Body of pancreas (tissue), 4 donors: ENCODE data around the gene ITGB6. TPM values are rescaled to one million over a fixed set of nuclear protein-coding genes. Genes with fewer than 3 reads are reported as not detected.

Source experiments
- ATAC-seq: fragments of 150-250 bp; one replicate; pipeline ENCODE4 v1.9.1; 2016
- DNase-seq, 4 donors: peaks; one replicate each; pipeline ENCODE4 v3.0.0-alpha.2; 2019
- H3K27ac ChIP-seq, 4 donors: fragments of 200-600 bp; sonication (generic); 1 replicate in 3 of 4; 2 replicates in 1 of 4; pipeline versions ENCODE4 v1.5.1 to v1.6.1; 2016 to 2019; ENCODE audit warnings: mild to moderate bottlenecking in 1 of 4, mixed read lengths in 1 of 4, moderate library complexity in 1 of 4
- H3K27me3 ChIP-seq, 2 donors: fragments of 200-600 bp; sonication (generic); one replicate each; pipeline ENCODE4 v1.6.0; 2016; ENCODE audit warnings: mild to moderate bottlenecking in 1 of 2
- H3K36me3 ChIP-seq, 2 donors: fragments of 200-600 bp; sonication (generic); replicated peaks in 1 of 2; 2 replicates each; pipeline ENCODE4 v1.5.1; 2016; ENCODE audit warnings: low read depth in 2 of 2; ENCODE audit not compliant: insufficient read depth in 1 of 2
- H3K4me1 ChIP-seq: fragments of 200-600 bp; sonication (generic); one replicate; pipeline ENCODE4 v1.6.0; 2016
- H3K4me3 ChIP-seq, 2 donors: fragments of 200-600 bp; sonication (generic); 1 replicate in 1 of 2; 2 replicates in 1 of 2; pipeline ENCODE4 v1.5.1; 2016 to 2019
- H3K9me3 ChIP-seq, 3 donors: fragments of 200-600 bp; sonication (generic); 1 replicate in 2 of 3; 2 replicates in 1 of 3; pipeline ENCODE4 v1.5.1; 2016
- POLR2A ChIP-seq, 3 donors: fragments of 450-650 bp; IDR thresholded peaks; one replicate each; pipeline ENCODE4 v1.6.1; 2016; ENCODE audit warnings: antibody characterized with exemption in 3 of 3, mild to moderate bottlenecking in 2 of 3
- WGBS, 2 donors: methylation state at CpG; one replicate each; pipeline ENCODE4 v1.1.5; 2017; 5-methylcytosine and 5-hydroxymethylcytosine counted together
- intact Hi-C: fragments of 100-400 bp; cut with DNase I; formaldehyde crosslinking; loops from one replicate; pipeline ENCODE4 v1.15.1; 2023
- total RNA-seq, 2 donors: library from RNA; depleted of rRNA; stranded (reverse); fragments of >200 nt; gene quantifications; one replicate each; pipeline ENCODE4 v1.1.0, GENCODE V29; 2016
- TF ChIP-seq, protein P1 (sequence below), 7 experiments: fragments of 450-650 bp in 4 of 7; fragments of 200-600 bp in 3 of 7; sonication (generic) in 3 of 7; IDR thresholded peaks; one replicate each; pipeline ENCODE4 v1.5.1; 2016 to 2019; ENCODE audit warnings: antibody characterized with exemption in 7 of 7

Gene ITGB6
- total RNA-seq, 2 donors from 2014 or later = 5.3 to 9.9 TPM

DNA sequence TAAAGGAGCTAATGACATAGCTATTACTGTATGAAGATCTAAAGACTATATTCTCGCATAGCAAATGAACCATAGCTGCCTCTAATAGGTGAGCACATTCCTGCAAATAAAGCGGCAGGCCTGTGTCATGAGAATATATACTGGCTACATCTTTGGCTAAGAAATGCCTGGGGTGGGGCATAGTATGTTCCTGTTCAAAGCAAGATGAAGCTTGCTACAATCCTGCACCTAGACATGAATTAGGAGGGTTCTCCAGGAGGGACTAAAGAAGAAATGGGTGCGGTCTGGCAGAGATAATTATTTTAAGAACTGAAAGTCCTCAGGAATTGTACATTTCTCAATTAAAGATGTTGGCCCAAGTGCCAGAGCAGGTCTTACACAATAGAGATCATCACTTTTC is 90.8 kb downstream of the ITGB6 start:
- DNase-seq (no peak), ATAC-seq (no peak)
- Histone ChIP-seq H3K36me3 (no peaks in the 10 kb centered on the region), H3K4me3 (no peak overlapping the region), H3K9me3 (no peaks in the 10 kb centered on the region), H3K27me3 (no peaks in the 10 kb centered on the region), H3K27ac (no peak overlapping the region), H3K4me1 (no peaks in the 10 kb centered on the region)
- intact Hi-C loops = no loop called here
- WGBS, 2 donors = 69 to 76% methylated on average over 3 of the region's 3 CpGs
- TF ChIP-seq POLR2A (IDR thresholded peaks at IDR 0.05) = no peak
- TF ChIP-seq, protein P1, sequence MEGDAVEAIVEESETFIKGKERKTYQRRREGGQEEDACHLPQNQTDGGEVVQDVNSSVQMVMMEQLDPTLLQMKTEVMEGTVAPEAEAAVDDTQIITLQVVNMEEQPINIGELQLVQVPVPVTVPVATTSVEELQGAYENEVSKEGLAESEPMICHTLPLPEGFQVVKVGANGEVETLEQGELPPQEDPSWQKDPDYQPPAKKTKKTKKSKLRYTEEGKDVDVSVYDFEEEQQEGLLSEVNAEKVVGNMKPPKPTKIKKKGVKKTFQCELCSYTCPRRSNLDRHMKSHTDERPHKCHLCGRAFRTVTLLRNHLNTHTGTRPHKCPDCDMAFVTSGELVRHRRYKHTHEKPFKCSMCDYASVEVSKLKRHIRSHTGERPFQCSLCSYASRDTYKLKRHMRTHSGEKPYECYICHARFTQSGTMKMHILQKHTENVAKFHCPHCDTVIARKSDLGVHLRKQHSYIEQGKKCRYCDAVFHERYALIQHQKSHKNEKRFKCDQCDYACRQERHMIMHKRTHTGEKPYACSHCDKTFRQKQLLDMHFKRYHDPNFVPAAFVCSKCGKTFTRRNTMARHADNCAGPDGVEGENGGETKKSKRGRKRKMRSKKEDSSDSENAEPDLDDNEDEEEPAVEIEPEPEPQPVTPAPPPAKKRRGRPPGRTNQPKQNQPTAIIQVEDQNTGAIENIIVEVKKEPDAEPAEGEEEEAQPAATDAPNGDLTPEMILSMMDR (IDR thresholded peaks at IDR 0.05) = no peak

DNA sequence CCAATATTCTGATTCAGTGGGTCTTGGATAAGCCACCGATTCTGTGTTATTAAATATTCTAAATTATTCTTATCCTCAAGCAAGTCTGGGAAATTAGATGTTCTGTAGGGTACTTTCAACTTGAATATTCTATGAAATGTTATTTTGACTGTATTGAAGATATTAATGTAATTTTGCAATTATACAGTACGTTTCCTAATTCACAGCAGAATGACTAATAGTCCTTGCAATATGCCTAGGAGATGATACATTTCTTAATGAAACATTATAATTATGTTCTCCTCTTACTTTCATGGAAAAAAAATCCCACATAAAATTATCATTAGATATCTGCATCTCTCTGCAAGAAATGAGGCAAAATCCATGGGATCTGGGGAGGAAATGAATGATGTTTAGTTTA is 91.4 kb downstream of the ITGB6 start:
- DNase-seq = no peak
- Histone ChIP-seq H3K27ac (no peak overlapping the region), H3K27me3 (no peaks in the 10 kb centered on the region), H3K4me1 (no peaks in the 10 kb centered on the region), H3K9me3 (no peaks in the 10 kb centered on the region), H3K4me3 (no peak overlapping the region), H3K36me3 (no peaks in the 10 kb centered on the region)
- ATAC-seq = no peak
- intact Hi-C loops = no loop called here
- WGBS, 2 donors = 19 to 30% methylated on average over 2 of the region's 2 CpGs
- TF ChIP-seq, protein P1 (IDR thresholded peaks at IDR 0.05) = no peak
- TF ChIP-seq POLR2A (IDR thresholded peaks at IDR 0.05) = no peak

DNA sequence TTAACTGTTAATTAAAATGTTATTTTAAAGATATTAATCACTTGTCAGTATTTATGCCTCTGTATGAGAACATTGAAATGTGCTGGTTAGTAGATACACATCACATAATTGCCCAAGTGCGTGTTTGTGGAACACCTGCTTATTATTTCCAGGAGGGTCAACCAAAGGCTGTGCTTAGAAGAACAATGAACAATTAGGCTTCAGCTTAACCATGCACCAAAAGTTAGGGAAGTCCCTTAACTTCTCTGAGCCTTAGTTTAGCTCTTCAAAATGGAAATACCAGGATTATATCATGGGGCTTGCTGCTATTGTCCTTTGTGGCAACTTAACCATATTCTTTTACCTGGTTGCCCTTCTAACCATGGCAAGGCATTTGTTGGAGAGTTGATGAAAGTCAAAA is 94.7 kb downstream of the ITGB6 start:
- Histone ChIP-seq H3K36me3 (no peaks in the 10 kb centered on the region), H3K27me3 (no peaks in the 10 kb centered on the region), H3K4me1 (no peaks in the 10 kb centered on the region), H3K9me3 (no peaks in the 10 kb centered on the region), H3K27ac (no peak overlapping the region), H3K4me3 (no peak overlapping the region)
- 79 to 82% methylated on average over 1 of the region's 1 CpG for WGBS, 2 donors
- intact Hi-C loops = no loop called here
- ATAC-seq (no peak), DNase-seq (no peak)
- TF ChIP-seq, protein P1 (IDR thresholded peaks at IDR 0.05) = no peak
- TF ChIP-seq POLR2A (IDR thresholded peaks at IDR 0.05) = no peak

DNA sequence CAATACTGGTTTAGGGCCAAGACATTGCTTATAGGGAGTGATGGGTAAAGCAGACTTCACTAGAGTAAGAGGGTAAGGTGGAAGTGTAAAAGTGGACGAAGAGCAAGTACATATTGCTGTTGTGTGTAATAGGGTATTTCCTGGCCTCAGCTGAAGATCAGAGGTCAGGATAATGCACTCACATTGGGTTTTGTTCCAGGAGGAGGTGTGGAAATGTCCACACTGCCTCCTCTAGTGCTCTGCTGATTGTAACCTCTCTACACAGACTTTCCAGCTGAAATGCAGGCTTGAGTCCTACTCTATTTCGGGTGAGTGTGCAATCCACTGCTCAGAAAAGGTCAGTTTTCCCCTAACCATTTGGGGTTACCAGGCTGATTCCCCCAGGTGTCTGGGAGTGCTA is 96.0 kb downstream of the ITGB6 start:
- intact Hi-C loops = no loop called here
- Histone ChIP-seq H3K4me3 (no peak overlapping the region), H3K9me3 (no peaks in the 10 kb centered on the region), H3K27ac (no peak overlapping the region), H3K27me3 (no peaks in the 10 kb centered on the region), H3K36me3 (no peaks in the 10 kb centered on the region), H3K4me1 (no peaks in the 10 kb centered on the region)
- TF ChIP-seq, protein P1 (IDR thresholded peaks at IDR 0.05) = no peak
- no peak for TF ChIP-seq POLR2A (IDR thresholded peaks at IDR 0.05)
- ATAC-seq (no peak), DNase-seq (no peak)
- 50 to 58% methylated on average over 2 of the region's 2 CpGs for WGBS, 2 donors

DNA sequence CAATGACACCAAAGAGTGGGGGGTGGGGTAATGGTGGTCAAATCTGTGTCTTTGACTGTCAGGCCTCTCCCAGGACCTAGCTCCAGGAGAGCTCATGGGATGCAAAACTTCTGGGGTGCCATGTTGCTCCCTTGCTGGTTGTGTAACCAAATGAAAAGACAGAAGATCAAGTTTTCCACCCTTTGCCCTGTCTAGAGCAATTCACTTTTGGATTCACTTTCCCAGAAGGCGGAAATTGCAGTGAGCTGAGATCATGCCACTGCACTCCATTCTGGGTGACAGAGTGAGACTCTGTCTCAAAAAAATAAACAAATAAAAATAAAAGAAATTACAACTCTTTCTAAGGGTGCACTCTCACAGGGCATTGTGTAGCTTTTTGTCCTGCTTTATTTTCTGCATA is 102.7 kb downstream of the ITGB6 start:
- Histone ChIP-seq H3K27me3 (no peaks in the 10 kb centered on the region), H3K4me1 (no peaks in the 10 kb centered on the region), H3K4me3 (no peak overlapping the region), H3K27ac (no peak overlapping the region), H3K9me3 (peaks cover 0 to 8% (median 0%) of the 10 kb centered on the region in 3 donors), H3K36me3 (no peaks in the 10 kb centered on the region)
- 88 to 94% methylated on average over 1 of the region's 1 CpG for WGBS, 2 donors
- TF ChIP-seq, protein P1 (IDR thresholded peaks at IDR 0.05) = no peak
- TF ChIP-seq POLR2A (IDR thresholded peaks at IDR 0.05) = no peak
- intact Hi-C loops = no loop called here
- no peak for ATAC-seq
- DNase-seq = no peak
